ENCODE data around the gene ANKMY2. TPM values are rescaled to one million over a fixed set of nuclear protein-coding genes. Genes with fewer than 3 reads are reported as not detected.

Gene ANKMY2
- total RNA-seq, 2 experiments from 2014 or later = 10.3 to 15.2 TPM

GRCh38 chr7:16650266-16650665 lies 4.7 kb upstream of the ANKMY2 start:
- no peak overlapping the region for H3K4me3 ChIP-seq (ENCODE audit: low read depth, low read length, poor library complexity, severe bottlenecking)
- peaks cover 32% of the 10 kb centered on the region for H3K36me3 ChIP-seq (ENCODE audit: insufficient read depth, low read length)
- H3K4me1 ChIP-seq (ENCODE audit: insufficient read depth, low read length, poor library complexity, severe bottlenecking) = peaks cover 35% of the 10 kb centered on the region
- H3K9me2 ChIP-seq (ENCODE audit: insufficient read depth, low read length) = no peaks in the 10 kb centered on the region
- peaks cover 88% of the 10 kb centered on the region for H3K79me2 ChIP-seq (ENCODE audit: insufficient read depth, low read depth, low read length)
- no TSS peak for BruUV-seq (replicated peaks)
- no peak overlapping the region for H2AFZ ChIP-seq (ENCODE audit: low read length)
- CTCF ChIA-PET (ENCODE audit: unreplicated experiment) = no interaction called here
- no peaks in the 10 kb centered on the region for H3K9me3 ChIP-seq (ENCODE audit: low read length)
- no peak for TF ChIP-seq CTCF (conservative IDR thresholded peaks at IDR 0.05; ENCODE audit: low read length)
- TF ChIP-seq EZH2phosphoT487 (IDR thresholded peaks at IDR 0.05; ENCODE audit: borderline replicate concordance, low read depth, low read length) = no peak
- POLR2A ChIA-PET = interaction anchor here (0.7 kb wide), 1 partner anchor 30 kb away, joined by 3 read pairs; no protein-coding TSS in a partner anchor
- no peak for DNase-seq (ENCODE audit: low spot score)
- H3K27ac ChIP-seq (ENCODE audit: low read depth, low read length, poor library complexity, severe bottlenecking) = no peak overlapping the region
- intact Hi-C loops (cut with micrococcal nuclease; ENCODE audit: unreplicated experiment) = no loop called here
- H4K20me1 ChIP-seq (ENCODE audit: insufficient read depth, low read length) = peaks cover 65% of the 10 kb centered on the region
- no peak overlapping the region for H3K4me2 ChIP-seq (ENCODE audit: low read length)

- H3K9me3 ChIP-seq (ENCODE audit: low read length) = no peaks in the 10 kb centered on the region
- H3K9me2 ChIP-seq (ENCODE audit: insufficient read depth, low read length) = no peaks in the 10 kb centered on the region
- ChIA-PET CTCF (ENCODE audit: unreplicated experiment) (no interaction called here), POLR2A (interaction anchor here (0.6 to 1.6 kb wide), 3 partner anchors 10 to 109 kb away, joined by 3 to 6 read pairs (median 3); no protein-coding TSS in a partner anchor)
- H3K36me3 ChIP-seq (ENCODE audit: insufficient read depth, low read length) = peaks cover 31% of the 10 kb centered on the region
- no peak for TF ChIP-seq CTCF (conservative IDR thresholded peaks at IDR 0.05; ENCODE audit: low read length)
- no peak for TF ChIP-seq EZH2phosphoT487 (IDR thresholded peaks at IDR 0.05; ENCODE audit: borderline replicate concordance, low read depth, low read length)
- intact Hi-C loops (cut with micrococcal nuclease; ENCODE audit: unreplicated experiment) = loop anchor here (5.0 kb wide), 1 partner anchor 103 kb away; the partner anchor contains the start of gene TSPAN13
- peaks cover 59% of the 10 kb centered on the region for H4K20me1 ChIP-seq (ENCODE audit: insufficient read depth, low read length)
- BruUV-seq (replicated peaks) = no TSS peak
- peak overlapping the region; percentile 97; the same call in 1 of the 2 replicates for H3K4me2 ChIP-seq (ENCODE audit: low read length)
- H2AFZ ChIP-seq (ENCODE audit: low read length) = no peak overlapping the region
- DNase-seq (ENCODE audit: low spot score) = no peak
- no peak overlapping the region for H3K4me3 ChIP-seq (ENCODE audit: low read depth, low read length, poor library complexity, severe bottlenecking)
- peaks cover 82% of the 10 kb centered on the region for H3K79me2 ChIP-seq (ENCODE audit: insufficient read depth, low read depth, low read length)
- H3K27ac ChIP-seq (ENCODE audit: low read depth, low read length, poor library complexity, severe bottlenecking) = no peak overlapping the region
- H3K4me1 ChIP-seq (ENCODE audit: insufficient read depth, low read length, poor library complexity, severe bottlenecking) = peaks cover 39% of the 10 kb centered on the region
Measured at GRCh38 chr7:16649196-16649595, 3.6 kb upstream of the ANKMY2 start.

- peaks cover 58% of the 10 kb centered on the region for H4K20me1 ChIP-seq (ENCODE audit: insufficient read depth, low read length)
- H3K36me3 ChIP-seq (ENCODE audit: insufficient read depth, low read length) = peaks cover 31% of the 10 kb centered on the region
- no peak overlapping the region for H3K27ac ChIP-seq (ENCODE audit: low read depth, low read length, poor library complexity, severe bottlenecking)
- POLR2A ChIA-PET = interaction anchor here (1.6 kb wide), 2 partner anchors 10 to 109 kb away, joined by 3 to 6 read pairs; no protein-coding TSS in a partner anchor
- no peak for DNase-seq (ENCODE audit: low spot score)
- peak overlapping the region; percentile 97 for H3K4me2 ChIP-seq (ENCODE audit: low read length)
- BruUV-seq (replicated peaks) = no TSS peak
- intact Hi-C loops (cut with micrococcal nuclease; ENCODE audit: unreplicated experiment) = loop anchor here (5.0 kb wide), 1 partner anchor 104 kb away; the partner anchor contains the start of gene TSPAN13
- no peaks in the 10 kb centered on the region for H3K9me3 ChIP-seq (ENCODE audit: low read length)
- H3K4me1 ChIP-seq (ENCODE audit: insufficient read depth, low read length, poor library complexity, severe bottlenecking) = peaks cover 41% of the 10 kb centered on the region
- no peak overlapping the region for H2AFZ ChIP-seq (ENCODE audit: low read length)
- H3K9me2 ChIP-seq (ENCODE audit: insufficient read depth, low read length) = no peaks in the 10 kb centered on the region
- H3K79me2 ChIP-seq (ENCODE audit: insufficient read depth, low read depth, low read length) = peaks cover 79% of the 10 kb centered on the region
- TF ChIP-seq CTCF (conservative IDR thresholded peaks at IDR 0.05; ENCODE audit: low read length) = no peak
- TF ChIP-seq EZH2phosphoT487 (IDR thresholded peaks at IDR 0.05; ENCODE audit: borderline replicate concordance, low read depth, low read length) = no peak
- CTCF ChIA-PET (ENCODE audit: unreplicated experiment) = no interaction called here
- H3K4me3 ChIP-seq (ENCODE audit: low read depth, low read length, poor library complexity, severe bottlenecking) = peak overlapping the region; percentile 96
Measured at GRCh38 chr7:16648551-16648950, 3.0 kb upstream of the ANKMY2 start.

Data from OCI-LY7 (cell line).